Aorta (tissue), 5 donors: ENCODE results near the gene BMPER. TPM values are rescaled to one million over a fixed set of nuclear protein-coding genes. Genes with fewer than 3 reads are reported as not detected.

Experiments
- ATAC-seq: fragments of 200-7000 bp; cut with Tn5 transposase; one replicate; pipeline ENCODE4 v1.9.1; 2022; ENCODE audit warnings: moderate library complexity; ENCODE audit not compliant: low FRiP score
- DNase-seq, 2 donors: peaks; one replicate each; pipeline ENCODE4 v3.0.0-alpha.2; 2020
- H3K27ac ChIP-seq, 2 donors: one replicate each; pipeline ENCODE4 v1.5.1; 2013; ENCODE audit warnings: low read length in 2 of 2, mild to moderate bottlenecking in 2 of 2, moderate library complexity in 2 of 2, control low read depth in 1 of 2, inconsistent platforms in 1 of 2, low read depth in 1 of 2
- H3K27me3 ChIP-seq, 2 donors: one replicate each; pipeline ENCODE4 v1.6.1; 2013; ENCODE audit warnings: control low read depth in 1 of 2, low read length in 1 of 2, mild to moderate bottlenecking in 1 of 2, moderate library complexity in 1 of 2; ENCODE audit not compliant: insufficient read depth in 2 of 2, control insufficient read depth in 1 of 2
- H3K36me3 ChIP-seq, 2 donors: one replicate each; pipeline ENCODE4 v1.6.1; 2013; ENCODE audit warnings: control low read depth in 1 of 2, low read length in 1 of 2, mild to moderate bottlenecking in 1 of 2; ENCODE audit not compliant: insufficient read depth in 2 of 2, control insufficient read depth in 1 of 2
- H3K4me1 ChIP-seq, 2 donors: one replicate each; pipeline ENCODE4 v1.6.1; 2013; ENCODE audit warnings: low read length in 2 of 2, control low read depth in 1 of 2, mild to moderate bottlenecking in 1 of 2, moderate library complexity in 1 of 2; ENCODE audit not compliant: insufficient read depth in 2 of 2, control insufficient read depth in 1 of 2
- H3K4me3 ChIP-seq, 2 donors: one replicate each; pipeline ENCODE4 v1.5.1; 2013; ENCODE audit warnings: low read length in 2 of 2, control low read depth in 1 of 2, mild to moderate bottlenecking in 1 of 2
- H3K9me3 ChIP-seq: one replicate; pipeline ENCODE4 v1.6.1; 2013; ENCODE audit warnings: mild to moderate bottlenecking, low read length; ENCODE audit not compliant: control insufficient read depth
- WGBS, 2 donors: extraction: QIAGEN DNeasy Blood & Tissue Kit; methylation state at CpG; one replicate each; pipeline ENCODE4 v1.1.7; 2013; 5-methylcytosine and 5-hydroxymethylcytosine counted together
- intact Hi-C, 2 donors: fragments of 100-400 bp; cut with DNase I; formaldehyde crosslinking; loops; one replicate each; pipeline versions ENCODE4 v1.14.2 to v1.15.0; 2022
- polyA plus RNA-seq, 2 donors: library from polyadenylated mRNA; stranded (reverse); fragments of 200-250 nt; gene quantifications; one replicate each; pipeline ENCODE4 v1.2.3, GENCODE V29; 2013
- total RNA-seq, 2 donors: library from RNA; stranded (reverse); fragmentation: NEBNext Ultra II Directional; extraction: Animal tissue kit (Norgen Biotek cat#: 25700); gene quantifications; one replicate each; pipeline ENCODE4 v1.2.1, GENCODE V29; 2021
- donor health status: healthy with polysubstance abuse.
- donor health status: Bipolar disorder and iron deficiency.
- donor health status: DM: no; HTN: no; CAD: no.
- donor health status: DM: no; HTN: no; CAD: no.
- donor health status: DM: yes; HTN: yes; CAD: no.

Gene BMPER
- total and polyA plus RNA-seq, 4 donors, result 0.88 to 14.0 (median 1.7) TPM

GRCh38 chr7:34074421-34074820 is 169.1 kb downstream of the BMPER start:
- 69 to 71% methylated on average over 7 of the region's 7 CpGs for WGBS, 2 donors
- intact Hi-C loops, result no loop called here
- ATAC-seq, result no peak
- no peak for DNase-seq
- no peaks in the 10 kb centered on the region for H3K4me1 ChIP-seq
- H3K27me3 ChIP-seq, result peaks cover 0 to 1% of the 10 kb centered on the region in 2 donors
- H3K9me3 ChIP-seq, result no peaks in the 10 kb centered on the region
- no peak overlapping the region for H3K27ac ChIP-seq
- no peaks in the 10 kb centered on the region for H3K36me3 ChIP-seq
- H3K4me3 ChIP-seq, result no peak overlapping the region

- H3K4me3 ChIP-seq, result no peak overlapping the region
- H3K27me3 ChIP-seq, result peaks cover 0 to 1% of the 10 kb centered on the region in 2 donors
- peak; percentile 69 for ATAC-seq
- H3K27ac ChIP-seq, result no peak overlapping the region
- 63 to 68% methylated on average over 9 of the region's 9 CpGs for WGBS, 2 donors
- no peaks in the 10 kb centered on the region for H3K4me1 ChIP-seq
- intact Hi-C loops, result no loop called here
- no peaks in the 10 kb centered on the region for H3K36me3 ChIP-seq
- DNase-seq, result no peak
- no peaks in the 10 kb centered on the region for H3K9me3 ChIP-seq
Measured at GRCh38 chr7:34075523-34076370, 170.4 kb downstream of the BMPER start.

- no peaks in the 10 kb centered on the region for H3K36me3 ChIP-seq
- ATAC-seq, result no peak
- H3K9me3 ChIP-seq, result no peaks in the 10 kb centered on the region
- WGBS, 2 donors, result 85 to 94% methylated on average over 2 of the region's 2 CpGs
- no peaks in the 10 kb centered on the region for H3K4me1 ChIP-seq
- intact Hi-C loops, result no loop called here
- no peak overlapping the region for H3K4me3 ChIP-seq
- peaks cover 0 to 1% of the 10 kb centered on the region in 2 donors for H3K27me3 ChIP-seq
- no peak for DNase-seq
- no peak overlapping the region for H3K27ac ChIP-seq
Measured at GRCh38 chr7:34077168-34077567, 171.8 kb downstream of the BMPER start.

GRCh38 chr7:34078864-34079263 is 173.5 kb downstream of the BMPER start:
- intact Hi-C loops, result no loop called here
- Histone ChIP-seq H3K4me1 (no peaks in the 10 kb centered on the region), H3K27ac (no peak overlapping the region), H3K4me3 (no peak overlapping the region), H3K36me3 (no peaks in the 10 kb centered on the region), H3K27me3 (peaks cover 0 to 1% of the 10 kb centered on the region in 2 donors), H3K9me3 (no peaks in the 10 kb centered on the region)
- DNase-seq, result peak in 1 of 2 donors; percentile 76
- peak; percentile 37 for ATAC-seq
- 82 to 87% methylated on average over 30 of the region's 30 CpGs for WGBS, 2 donors

- intact Hi-C loops, result no loop called here
- DNase-seq (no peak), ATAC-seq (no peak)
- Histone ChIP-seq H3K4me3 (no peak overlapping the region), H3K27ac (no peak overlapping the region), H3K4me1 (no peaks in the 10 kb centered on the region), H3K9me3 (no peaks in the 10 kb centered on the region), H3K27me3 (no peaks in the 10 kb centered on the region), H3K36me3 (no peaks in the 10 kb centered on the region)
- WGBS, 2 donors, result 96% methylated on average over 5 of the region's 5 CpGs
Measured at GRCh38 chr7:34080513-34080912, 175.2 kb downstream of the BMPER start.

GRCh38 chr7:34081935-34082334 is 176.6 kb downstream of the BMPER start:
- H3K9me3 ChIP-seq, result no peaks in the 10 kb centered on the region
- H3K4me1 ChIP-seq, result no peaks in the 10 kb centered on the region
- H3K27ac ChIP-seq, result no peak overlapping the region
- ATAC-seq, result no peak
- H3K27me3 ChIP-seq, result no peaks in the 10 kb centered on the region
- no peaks in the 10 kb centered on the region for H3K36me3 ChIP-seq
- 72 to 79% methylated on average over 1 of the region's 1 CpG for WGBS, 2 donors
- intact Hi-C loops, result no loop called here
- DNase-seq, result no peak
- no peak overlapping the region for H3K4me3 ChIP-seq

- Histone ChIP-seq H3K27ac (no peak overlapping the region), H3K4me1 (no peaks in the 10 kb centered on the region), H3K36me3 (no peaks in the 10 kb centered on the region), H3K9me3 (no peaks in the 10 kb centered on the region), H3K4me3 (no peak overlapping the region), H3K27me3 (no peaks in the 10 kb centered on the region)
- DNase-seq (no peak), ATAC-seq (no peak)
- intact Hi-C loops, result no loop called here
Measured at GRCh38 chr7:34083440-34083839, 178.1 kb downstream of the BMPER start.

- DNase-seq, result no peak
- Histone ChIP-seq H3K36me3 (no peaks in the 10 kb centered on the region), H3K4me3 (no peak overlapping the region), H3K9me3 (no peaks in the 10 kb centered on the region), H3K4me1 (no peaks in the 10 kb centered on the region), H3K27ac (no peak overlapping the region), H3K27me3 (no peaks in the 10 kb centered on the region)
- 91 to 96% methylated on average over 1 of the region's 1 CpG for WGBS, 2 donors
- intact Hi-C loops, result no loop called here
- no peak for ATAC-seq
Measured at GRCh38 chr7:34084651-34085050, 179.3 kb downstream of the BMPER start.

GRCh38 chr7:34086064-34086463 is 180.7 kb downstream of the BMPER start:
- no peak for DNase-seq
- no peaks in the 10 kb centered on the region for H3K4me1 ChIP-seq
- H3K4me3 ChIP-seq, result no peak overlapping the region
- 91 to 93% methylated on average over 5 of the region's 5 CpGs for WGBS, 2 donors
- no peak overlapping the region for H3K27ac ChIP-seq
- no peak for ATAC-seq
- no peaks in the 10 kb centered on the region for H3K36me3 ChIP-seq
- H3K9me3 ChIP-seq, result no peaks in the 10 kb centered on the region
- H3K27me3 ChIP-seq, result no peaks in the 10 kb centered on the region
- intact Hi-C loops, result no loop called here
